Measurements from ENCODE around the gene NINL.

Gene NINL

DNA sequence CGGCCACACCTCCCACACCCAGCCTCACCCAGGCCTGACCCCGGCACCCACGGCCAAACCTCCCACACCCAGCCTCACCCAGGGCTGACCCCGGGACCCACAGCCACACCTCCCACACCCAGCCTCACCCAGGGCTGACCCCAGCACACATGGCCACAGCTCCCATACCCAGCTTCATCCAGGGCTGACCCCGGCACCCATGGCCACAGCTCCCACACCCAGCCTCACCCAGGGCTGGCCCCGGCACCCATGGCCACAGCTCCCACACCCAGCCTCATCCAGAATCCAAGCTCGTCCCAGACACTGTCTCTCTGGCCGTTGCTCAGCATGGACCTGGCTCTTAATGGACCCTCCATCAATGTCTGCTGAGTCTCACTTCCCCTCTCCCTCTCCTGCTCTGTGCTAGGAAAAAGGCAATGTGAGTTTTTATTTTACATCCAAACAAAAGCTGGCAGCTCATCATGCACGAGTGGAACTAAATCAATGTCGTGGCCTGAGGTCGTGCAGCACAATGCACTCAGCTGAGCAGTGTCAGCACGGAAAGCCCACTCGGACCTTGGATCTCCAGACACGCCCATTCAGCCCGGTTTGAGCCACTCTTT lies 36.1 kb downstream of the NINL start:
- Histone ChIP-seq H3K79me2 (ENCODE audit: control insufficient read depth, low read length) (no peaks in the 10 kb centered on the region), H3K4me3 (ENCODE audit: low read length) (no peak overlapping the region), H3K36me3 (ENCODE audit: control insufficient read depth, low read length) (no peaks in the 10 kb centered on the region), H3K4me2 (ENCODE audit: low read length) (no peak overlapping the region), H3K4me1 (ENCODE audit: control insufficient read depth, low read length) (no peaks in the 10 kb centered on the region; the same call in 1 of the 2 replicates), H3K27ac (ENCODE audit: low read depth, low read length) (no peak overlapping the region), H3K9me3 (ENCODE audit: control insufficient read depth, insufficient read depth, low read length) (no peaks in the 10 kb centered on the region), H4K20me1 (ENCODE audit: control insufficient read depth, insufficient read depth, low read depth, low read length) (no peaks in the 10 kb centered on the region), H3F3A (ENCODE audit: control insufficient read depth, insufficient read depth) (no peaks in the 10 kb centered on the region), H3K9me2 (replicated peaks; ENCODE audit: control insufficient read depth, low read length) (no peaks in the 10 kb centered on the region), H3K27me3 (ENCODE audit: control insufficient read depth, low read length) (no peaks in the 10 kb centered on the region)
- TF ChIP-seq EZH2phosphoT487 (IDR thresholded peaks at IDR 0.05; ENCODE audit: borderline replicate concordance, low read length) (no peak), CTCF (IDR thresholded peaks at IDR 0.05; ENCODE audit: low read depth, low read length, poor library complexity, severe bottlenecking) (no peak)

GRCh38 chr20:25548613-25549086 lies 36.7 kb downstream of the NINL start:
- H3F3A ChIP-seq (ENCODE audit: control insufficient read depth, insufficient read depth) = no peaks in the 10 kb centered on the region
- no peak overlapping the region for H3K4me3 ChIP-seq (ENCODE audit: low read length)
- no peaks in the 10 kb centered on the region for H3K9me3 ChIP-seq (ENCODE audit: control insufficient read depth, insufficient read depth, low read length)
- H3K4me1 ChIP-seq (ENCODE audit: control insufficient read depth, low read length) = no peaks in the 10 kb centered on the region; the same call in 1 of the 2 replicates
- H3K27ac ChIP-seq (ENCODE audit: low read depth, low read length) = no peak overlapping the region
- H3K36me3 ChIP-seq (ENCODE audit: control insufficient read depth, low read length) = no peaks in the 10 kb centered on the region
- H3K9me2 ChIP-seq (replicated peaks; ENCODE audit: control insufficient read depth, low read length) = no peaks in the 10 kb centered on the region
- H3K79me2 ChIP-seq (ENCODE audit: control insufficient read depth, low read length) = no peaks in the 10 kb centered on the region
- H3K4me2 ChIP-seq (ENCODE audit: low read length) = no peak overlapping the region
- no peak for TF ChIP-seq CTCF (IDR thresholded peaks at IDR 0.05; ENCODE audit: low read depth, low read length, poor library complexity, severe bottlenecking)
- no peak for TF ChIP-seq EZH2phosphoT487 (IDR thresholded peaks at IDR 0.05; ENCODE audit: borderline replicate concordance, low read length)
- H3K27me3 ChIP-seq (ENCODE audit: control insufficient read depth, low read length) = no peaks in the 10 kb centered on the region
- H4K20me1 ChIP-seq (ENCODE audit: control insufficient read depth, insufficient read depth, low read depth, low read length) = no peaks in the 10 kb centered on the region

GRCh38 chr20:25547999-25548398 lies 37.3 kb downstream of the NINL start:
- Histone ChIP-seq H3K9me3 (ENCODE audit: control insufficient read depth, insufficient read depth, low read length) (no peaks in the 10 kb centered on the region), H3K36me3 (ENCODE audit: control insufficient read depth, low read length) (no peaks in the 10 kb centered on the region), H3K4me3 (ENCODE audit: low read length) (no peak overlapping the region), H3F3A (ENCODE audit: control insufficient read depth, insufficient read depth) (no peaks in the 10 kb centered on the region), H3K9me2 (replicated peaks; ENCODE audit: control insufficient read depth, low read length) (no peaks in the 10 kb centered on the region), H3K27ac (ENCODE audit: low read depth, low read length) (no peak overlapping the region), H3K4me2 (ENCODE audit: low read length) (no peak overlapping the region), H3K27me3 (ENCODE audit: control insufficient read depth, low read length) (no peaks in the 10 kb centered on the region), H4K20me1 (ENCODE audit: control insufficient read depth, insufficient read depth, low read depth, low read length) (no peaks in the 10 kb centered on the region), H3K79me2 (ENCODE audit: control insufficient read depth, low read length) (no peaks in the 10 kb centered on the region), H3K4me1 (ENCODE audit: control insufficient read depth, low read length) (no peaks in the 10 kb centered on the region)
- TF ChIP-seq EZH2phosphoT487 (IDR thresholded peaks at IDR 0.05; ENCODE audit: borderline replicate concordance, low read length) (no peak), CTCF (IDR thresholded peaks at IDR 0.05; ENCODE audit: low read depth, low read length, poor library complexity, severe bottlenecking) (no peak)

All from DOHH2 (cell line).